HG03196 (cell line): Measurements from ENCODE around the gene SLCO1B3.
"Not testable (repeated sequence)": the region's sequence is repeated elsewhere in the genome, so short reads cannot be mapped to it uniquely, and the experiment has no call there.

ENCODE experiments used
- ATAC-seq: cut with Tn5 transposase; IDR thresholded peaks from one replicate; pipeline ENCODE4 v1.9.1; 2021; ENCODE audit not compliant: unreplicated experiment

SLCO1B3 gene

GRCh38 chr12:20810487-20810886 lies at the start of gene SLCO1B3:
Gene SLCO1B3, plus strand, starts transcription at chr12:20810705. Its CDS starts 5,034 bp downstream, at chr12:20815739.
- no peak for ATAC-seq

- no peak for ATAC-seq
Observed at GRCh38 chr12:20777420-20777819, 33.1 kb upstream of the SLCO1B3 start.

- no peak for ATAC-seq
Observed at GRCh38 chr12:20778969-20779368, 31.5 kb upstream of the SLCO1B3 start.

- ATAC-seq, result not testable (repeated sequence)
Observed at GRCh38 chr12:20779971-20780370, 30.5 kb upstream of the SLCO1B3 start.

- ATAC-seq, result not testable (repeated sequence)
Observed at GRCh38 chr12:20783796-20784357, 26.6 kb upstream of the SLCO1B3 start.

- ATAC-seq, result no peak
Observed at GRCh38 chr12:20792971-20793370, 17.5 kb upstream of the SLCO1B3 start.

GRCh38 chr12:20798554-20798953 lies 12.0 kb upstream of the SLCO1B3 start:
- no peak for ATAC-seq

- no peak for ATAC-seq
Observed at GRCh38 chr12:20800160-20800559, 10.3 kb upstream of the SLCO1B3 start.

- no peak for ATAC-seq
Observed at GRCh38 chr12:20801035-20801434, 9.5 kb upstream of the SLCO1B3 start.

GRCh38 chr12:20805921-20806320 lies 4.6 kb upstream of the SLCO1B3 start:
- no peak for ATAC-seq

GRCh38 chr12:20807192-20808080 lies 3.1 kb upstream of the SLCO1B3 start:
- ATAC-seq, result no peak

GRCh38 chr12:20808521-20808920 lies 2.0 kb upstream of the SLCO1B3 start:
- ATAC-seq, result no peak

GRCh38 chr12:20815574-20815973 lies 5.1 kb downstream of the SLCO1B3 start:
- ATAC-seq, result no peak

- no peak for ATAC-seq
Observed at GRCh38 chr12:20822415-20822814, 11.9 kb downstream of the SLCO1B3 start.

GRCh38 chr12:20822925-20823324 lies 12.4 kb downstream of the SLCO1B3 start:
- no peak for ATAC-seq

- no peak for ATAC-seq
Observed at GRCh38 chr12:20829919-20830318, 19.4 kb downstream of the SLCO1B3 start.

- no peak for ATAC-seq
Observed at GRCh38 chr12:20830456-20830855, 20.0 kb downstream of the SLCO1B3 start.

GRCh38 chr12:20832911-20833310 lies 22.4 kb downstream of the SLCO1B3 start:
- ATAC-seq, result no peak

GRCh38 chr12:20852649-20853048 lies 42.1 kb downstream of the SLCO1B3 start:
- no peak for ATAC-seq

- ATAC-seq, result no peak
Observed at GRCh38 chr12:20863056-20863455, 52.6 kb downstream of the SLCO1B3 start.

- ATAC-seq, result no peak
Observed at GRCh38 chr12:20865873-20866272, 55.4 kb downstream of the SLCO1B3 start.

GRCh38 chr12:20868277-20868676 lies 57.8 kb downstream of the SLCO1B3 start:
- no peak for ATAC-seq
